C4-2B (cell line): Measurements from ENCODE around the gene DYRK4.

Source experiments
- ZFX ChIP-seq: fragments of 450-650 bp; IDR thresholded peaks from 2 replicates; pipeline ENCODE4 v1.6.1; 2017
- TF ChIP-seq, protein P1 (sequence below): fragments of 450-650 bp; conservative IDR thresholded peaks from 2 replicates; pipeline ENCODE4 v1.5.1; 2017; ENCODE audit warnings: mild to moderate bottlenecking

DNA sequence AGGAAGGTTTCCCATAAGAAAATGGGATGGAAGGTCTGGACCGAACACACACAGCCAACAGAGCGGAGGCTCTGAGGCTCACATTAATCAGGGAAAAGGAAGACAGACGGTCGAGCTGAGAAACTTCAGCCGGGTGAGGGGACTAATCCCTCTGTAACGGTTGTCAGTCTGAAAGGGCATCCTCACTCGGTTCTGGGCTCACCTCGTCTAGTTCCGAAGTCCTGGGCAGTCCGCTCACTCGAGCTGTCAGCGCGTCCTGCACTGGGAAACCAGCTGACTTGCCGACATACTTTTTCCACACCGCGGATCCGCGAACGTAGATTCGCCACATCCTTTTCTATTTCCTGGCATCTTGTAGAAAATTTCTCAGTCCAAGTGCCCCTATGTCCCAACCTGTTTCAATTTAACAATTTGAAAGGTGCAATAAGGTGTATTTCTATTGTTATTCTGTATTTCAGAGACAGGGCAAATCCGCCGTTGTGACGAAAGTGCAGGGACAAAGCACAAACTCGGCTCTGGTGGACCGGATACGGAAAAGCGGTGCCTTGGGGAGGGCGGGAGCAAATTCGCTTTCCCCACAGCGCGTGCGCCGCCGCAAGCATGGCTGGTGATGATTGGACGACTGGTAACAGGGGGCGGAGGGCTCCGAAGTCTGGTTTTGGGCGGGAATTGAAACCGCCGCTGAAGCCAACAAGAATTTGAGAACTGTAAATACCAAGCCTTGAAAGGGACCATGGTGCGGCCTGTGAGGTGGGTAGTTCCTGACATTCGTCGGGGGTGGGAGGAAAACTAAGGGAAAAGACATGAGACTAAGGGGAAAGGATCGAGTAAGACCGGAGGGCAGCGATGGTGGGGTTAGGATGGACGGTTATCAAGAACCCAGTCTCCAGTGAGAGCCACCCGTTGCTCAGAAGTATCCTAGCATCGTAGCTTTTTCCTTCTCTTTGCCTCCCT lies 23.5 kb upstream of the DYRK4 start, which contains the start of gene RAD51AP1:
- TF ChIP-seq, protein P1, sequence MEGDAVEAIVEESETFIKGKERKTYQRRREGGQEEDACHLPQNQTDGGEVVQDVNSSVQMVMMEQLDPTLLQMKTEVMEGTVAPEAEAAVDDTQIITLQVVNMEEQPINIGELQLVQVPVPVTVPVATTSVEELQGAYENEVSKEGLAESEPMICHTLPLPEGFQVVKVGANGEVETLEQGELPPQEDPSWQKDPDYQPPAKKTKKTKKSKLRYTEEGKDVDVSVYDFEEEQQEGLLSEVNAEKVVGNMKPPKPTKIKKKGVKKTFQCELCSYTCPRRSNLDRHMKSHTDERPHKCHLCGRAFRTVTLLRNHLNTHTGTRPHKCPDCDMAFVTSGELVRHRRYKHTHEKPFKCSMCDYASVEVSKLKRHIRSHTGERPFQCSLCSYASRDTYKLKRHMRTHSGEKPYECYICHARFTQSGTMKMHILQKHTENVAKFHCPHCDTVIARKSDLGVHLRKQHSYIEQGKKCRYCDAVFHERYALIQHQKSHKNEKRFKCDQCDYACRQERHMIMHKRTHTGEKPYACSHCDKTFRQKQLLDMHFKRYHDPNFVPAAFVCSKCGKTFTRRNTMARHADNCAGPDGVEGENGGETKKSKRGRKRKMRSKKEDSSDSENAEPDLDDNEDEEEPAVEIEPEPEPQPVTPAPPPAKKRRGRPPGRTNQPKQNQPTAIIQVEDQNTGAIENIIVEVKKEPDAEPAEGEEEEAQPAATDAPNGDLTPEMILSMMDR, result no peak
- no peak for TF ChIP-seq ZFX
